Activated gamma-delta T cell (primary cell): ENCODE results near the gene AP1B1.

Experiments used
- DNase-seq: peaks from one replicate; lab custom pipeline; 2025; lab: John Stamatoyannopoulos, UW

AP1B1 gene

DNA sequence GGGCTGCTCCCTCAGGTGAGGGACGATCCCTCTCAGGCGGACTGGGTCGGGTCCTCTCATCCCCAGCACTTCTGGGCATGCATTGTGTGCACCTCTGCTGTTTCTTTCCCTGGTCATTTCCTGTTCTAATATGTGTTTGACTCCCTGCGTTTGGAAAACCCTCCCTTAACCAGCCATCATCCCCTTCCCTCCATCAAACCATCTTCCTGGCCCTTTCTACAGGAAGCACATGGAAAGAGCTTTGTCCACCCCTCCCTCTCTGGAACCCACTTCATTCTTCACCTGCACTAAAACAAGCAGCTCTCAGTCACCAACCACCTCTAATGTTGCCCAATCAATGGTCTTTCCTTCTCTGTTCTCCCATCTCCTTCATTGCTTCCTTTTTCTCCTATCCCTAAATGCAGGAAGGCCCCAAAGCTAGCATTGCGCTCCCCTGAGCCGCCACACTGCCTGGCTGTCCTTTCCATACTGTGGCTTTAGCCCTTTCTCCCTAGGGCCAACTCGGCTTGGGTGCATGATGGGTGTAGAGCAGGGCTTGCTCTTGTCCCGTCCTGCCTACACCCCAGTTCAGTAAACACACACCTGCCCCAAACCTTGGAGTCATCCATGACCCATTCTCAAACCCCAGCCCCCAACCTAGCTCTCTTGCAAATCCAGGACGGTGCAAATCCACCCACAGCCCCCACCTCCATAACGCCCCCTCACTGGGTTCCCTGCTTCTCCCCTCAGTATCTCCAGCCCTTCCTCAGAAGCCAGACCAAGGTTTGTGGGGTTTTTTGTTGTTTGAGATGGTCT lies 87.4 kb downstream of the AP1B1 start:
- no peak for DNase-seq

DNA sequence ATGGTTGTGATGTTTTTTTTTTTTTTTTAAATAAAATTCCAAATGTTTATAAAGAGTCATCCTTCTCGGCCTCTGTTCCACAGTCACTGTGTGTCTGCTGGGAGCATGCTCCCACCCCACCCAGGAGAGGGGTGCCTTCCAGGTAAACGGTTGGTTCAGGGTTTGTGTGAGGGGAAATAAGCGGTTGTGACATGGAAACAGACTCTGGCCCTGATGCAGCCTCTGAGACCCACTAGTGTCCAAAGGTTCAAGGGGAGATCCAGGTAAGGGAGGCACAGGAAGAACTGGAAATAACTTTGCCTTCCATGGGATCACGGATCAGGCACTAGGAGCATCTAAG lies 87.9 kb downstream of the AP1B1 start:
- no peak for DNase-seq

DNA sequence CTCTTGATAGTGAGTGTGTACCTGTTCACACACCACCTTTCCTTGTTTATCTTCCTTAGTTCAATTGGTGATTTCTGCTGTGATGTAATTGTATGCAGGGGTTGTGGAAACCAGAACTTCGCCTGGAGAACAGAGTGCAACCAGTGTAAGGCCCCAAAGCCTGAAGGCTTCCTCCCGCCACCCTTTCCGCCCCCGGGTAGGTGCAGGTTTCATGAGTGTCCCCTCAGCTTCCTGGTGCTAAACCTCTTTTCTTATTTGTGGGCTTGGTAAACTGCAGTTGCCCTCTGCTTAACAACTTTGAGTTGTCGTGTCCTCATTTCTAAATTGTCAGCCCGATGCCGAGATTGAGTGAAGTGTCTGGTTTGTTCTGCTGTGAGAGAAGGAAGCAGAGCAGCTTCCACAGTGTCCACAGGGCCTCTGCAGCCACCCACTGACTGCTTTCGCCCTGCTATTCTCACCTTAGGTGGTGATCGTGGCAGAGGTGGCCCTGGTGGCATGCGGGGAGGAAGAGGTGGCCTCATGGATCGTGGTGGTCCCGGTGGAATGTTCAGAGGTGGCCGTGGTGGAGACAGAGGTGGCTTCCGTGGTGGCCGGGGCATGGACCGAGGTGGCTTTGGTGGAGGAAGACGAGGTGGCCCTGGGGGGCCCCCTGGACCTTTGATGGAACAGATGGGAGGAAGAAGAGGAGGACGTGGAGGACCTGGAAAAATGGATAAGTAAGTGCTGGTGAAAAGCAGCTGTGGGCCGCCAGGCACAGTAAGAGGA lies 89.1 kb downstream of the AP1B1 start:
- no peak for DNase-seq

DNA sequence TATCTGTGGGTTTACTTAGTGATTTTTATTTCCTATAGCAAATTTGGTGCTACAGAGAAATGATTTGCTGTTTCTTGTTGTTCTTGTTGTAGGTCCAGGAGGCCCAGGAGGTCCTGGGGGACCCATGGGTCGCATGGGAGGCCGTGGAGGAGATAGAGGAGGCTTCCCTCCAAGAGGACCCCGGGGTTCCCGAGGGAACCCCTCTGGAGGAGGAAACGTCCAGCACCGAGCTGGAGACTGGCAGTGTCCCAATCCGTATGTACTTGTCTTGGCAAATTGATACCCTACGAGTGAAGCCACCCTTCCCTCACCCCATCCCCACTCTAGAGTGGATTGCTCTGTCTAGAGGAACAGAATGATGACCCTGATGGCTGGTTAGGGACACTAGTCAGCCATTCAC lies 89.7 kb downstream of the AP1B1 start:
- DNase-seq, result no peak

DNA sequence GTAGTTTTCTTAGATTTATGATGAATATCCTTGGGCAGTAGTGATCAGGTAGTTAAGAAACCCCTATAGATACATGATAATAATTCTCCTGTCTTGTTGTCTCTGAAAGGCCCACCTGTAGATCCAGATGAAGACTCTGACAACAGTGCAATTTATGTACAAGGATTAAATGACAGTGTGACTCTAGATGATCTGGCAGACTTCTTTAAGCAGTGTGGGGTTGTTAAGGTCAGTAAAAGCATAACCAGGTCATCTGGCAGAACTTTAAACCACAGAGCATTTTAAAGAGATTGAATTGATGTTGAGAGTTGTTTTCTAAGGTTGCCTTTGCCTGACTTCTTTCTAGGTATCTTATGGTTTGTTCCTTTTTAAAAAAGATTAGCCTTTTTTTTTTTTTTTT lies 96.0 kb downstream of the AP1B1 start:
- no peak for DNase-seq

DNA sequence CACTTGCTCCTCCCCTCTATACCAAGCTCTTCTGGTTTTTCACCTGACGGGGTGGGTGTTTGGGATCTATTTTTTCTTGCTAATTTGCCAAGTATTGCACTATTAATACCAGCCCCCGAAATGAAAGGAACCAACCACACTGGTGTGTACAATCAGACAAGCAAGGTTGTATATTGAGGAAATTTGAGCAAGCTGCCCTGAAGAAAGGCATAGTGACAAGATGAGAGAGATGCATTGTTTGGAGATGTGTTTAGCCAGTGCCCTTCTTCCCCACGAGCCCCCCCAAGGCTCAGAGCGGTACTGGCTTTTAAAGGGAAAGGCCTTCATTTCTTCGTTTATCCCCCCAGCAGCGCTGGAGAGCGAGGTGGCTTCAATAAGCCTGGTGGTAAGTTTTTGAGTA lies 97.2 kb downstream of the AP1B1 start:
- no peak for DNase-seq

DNA sequence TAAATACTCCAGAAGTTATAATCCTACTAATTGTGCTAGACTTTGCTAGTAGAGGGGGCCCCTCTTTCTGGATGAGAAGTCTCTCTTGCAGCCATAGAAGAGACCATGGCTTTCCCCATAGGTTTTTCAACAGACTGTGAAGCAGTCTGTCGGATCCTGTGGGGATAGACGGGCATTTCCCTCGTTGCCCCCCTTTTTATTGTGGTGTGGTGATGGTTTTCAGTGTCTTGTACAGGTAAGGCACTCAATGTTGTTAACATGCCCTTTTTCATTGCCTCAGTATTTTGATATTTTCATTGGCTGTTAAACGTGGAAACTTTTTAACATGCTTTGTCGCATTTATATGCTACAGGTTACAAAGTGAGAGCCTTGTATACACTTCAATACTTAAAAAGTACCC lies 98.3 kb downstream of the AP1B1 start:
- DNase-seq, result no peak

DNA sequence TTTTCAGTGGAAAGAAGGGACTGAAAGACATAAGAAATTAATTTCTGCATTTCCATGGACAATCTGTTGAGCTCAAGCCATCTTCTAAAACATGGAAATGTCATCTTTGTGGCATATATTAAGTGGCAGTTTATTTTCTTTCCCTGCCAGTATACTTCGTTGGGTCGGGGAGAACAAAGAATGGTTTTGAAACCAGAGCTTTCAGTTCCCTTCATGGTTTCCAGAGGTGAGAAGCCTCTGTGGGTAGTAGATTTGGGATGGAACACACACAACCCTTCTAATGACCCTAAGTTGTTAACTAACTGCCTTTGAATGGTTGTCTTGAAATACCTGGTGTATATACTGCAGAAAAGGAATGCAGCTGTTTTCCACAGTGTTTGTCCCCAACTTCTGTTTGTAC lies 99.5 kb downstream of the AP1B1 start:
- no peak for DNase-seq

DNA sequence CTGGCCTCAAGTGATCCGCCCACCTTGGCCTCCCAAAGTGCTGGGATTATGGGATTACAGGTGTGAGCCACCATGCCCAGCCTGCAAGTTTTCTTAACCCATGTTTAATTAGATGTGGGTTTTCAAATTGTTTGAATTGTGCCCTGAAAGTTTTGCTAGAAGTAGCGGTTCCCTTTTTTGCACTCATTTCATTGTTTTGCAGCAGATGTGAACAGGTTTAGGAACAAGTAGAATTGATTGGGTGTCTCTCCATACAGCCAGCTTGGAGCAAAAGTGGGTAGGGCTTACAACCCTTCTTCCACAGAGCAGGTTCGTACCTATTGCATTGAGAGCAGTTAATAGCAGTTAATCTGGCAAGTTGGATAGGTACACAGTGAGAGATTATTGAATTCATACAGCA lies 104.2 kb downstream of the AP1B1 start:
- DNase-seq, result no peak

DNA sequence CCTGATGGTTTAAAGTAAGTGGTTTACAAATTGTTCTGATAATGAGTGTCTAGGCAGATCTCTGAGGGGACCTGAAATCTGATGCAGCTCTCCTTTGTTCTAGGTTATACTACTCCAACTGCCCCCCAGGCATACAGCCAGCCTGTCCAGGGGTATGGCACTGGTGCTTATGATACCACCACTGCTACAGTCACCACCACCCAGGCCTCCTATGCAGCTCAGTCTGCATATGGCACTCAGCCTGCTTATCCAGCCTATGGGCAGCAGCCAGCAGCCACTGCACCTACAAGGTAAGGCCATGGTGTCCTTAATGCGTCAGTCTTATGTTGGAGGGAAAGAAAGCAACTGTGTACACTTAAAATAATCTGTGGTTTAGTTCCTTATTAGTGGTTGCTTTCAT lies 110.4 kb downstream of the AP1B1 start:
- DNase-seq, result no peak
